Osteocyte (in vitro differentiated cells): Measurements from ENCODE around the gene KIF26A. TPM values are rescaled to one million over a fixed set of nuclear protein-coding genes. Genes with fewer than 3 reads are reported as not detected.

Experiments used
- DNase-seq: peaks from one replicate; pipeline ENCODE4 v3.0.0; 2021; ENCODE audit warnings: mixed read lengths; ENCODE audit not compliant: unreplicated experiment; ENCODE audit errors: extremely low spot score
- H3K27ac Mint-ChIP-seq: one replicate; pipeline ENCODE4 v1.8.0; 2021; ENCODE audit warnings: mild to moderate bottlenecking, mixed read lengths; ENCODE audit not compliant: unreplicated experiment
- H3K27me3 Mint-ChIP-seq: one replicate; pipeline ENCODE4 v1.8.0; 2021; ENCODE audit warnings: mixed read lengths; ENCODE audit not compliant: unreplicated experiment
- H3K36me3 Mint-ChIP-seq: one replicate; pipeline ENCODE4 v1.8.0; 2021; ENCODE audit warnings: mixed read lengths; ENCODE audit not compliant: unreplicated experiment
- H3K4me1 Mint-ChIP-seq: one replicate; pipeline ENCODE4 v1.8.0; 2021; ENCODE audit warnings: mixed read lengths; ENCODE audit not compliant: unreplicated experiment
- H3K4me3 Mint-ChIP-seq: one replicate; pipeline ENCODE4 v1.8.0; 2021; ENCODE audit warnings: mild to moderate bottlenecking, moderate library complexity, mixed read lengths; ENCODE audit not compliant: unreplicated experiment
- H3K9me3 Mint-ChIP-seq: one replicate; pipeline ENCODE4 v1.8.0; 2021; ENCODE audit warnings: mixed read lengths; ENCODE audit not compliant: unreplicated experiment
- total RNA-seq: library from RNA; stranded (reverse); gene quantifications from 2 replicates; pipeline ENCODE4 v1.2.1, GENCODE V29; 2021
- TF ChIP-seq, protein P1 (sequence below): fragments of 200-600 bp; sonication (generic); IDR thresholded peaks from 2 replicates; pipeline ENCODE4 v1.5.0; 2021; ENCODE audit warnings: antibody characterized with exemption, mild to moderate bottlenecking, moderate library complexity

Gene KIF26A
- total RNA-seq, 1 donor from 2014 or later, result 4.5 TPM

DNA sequence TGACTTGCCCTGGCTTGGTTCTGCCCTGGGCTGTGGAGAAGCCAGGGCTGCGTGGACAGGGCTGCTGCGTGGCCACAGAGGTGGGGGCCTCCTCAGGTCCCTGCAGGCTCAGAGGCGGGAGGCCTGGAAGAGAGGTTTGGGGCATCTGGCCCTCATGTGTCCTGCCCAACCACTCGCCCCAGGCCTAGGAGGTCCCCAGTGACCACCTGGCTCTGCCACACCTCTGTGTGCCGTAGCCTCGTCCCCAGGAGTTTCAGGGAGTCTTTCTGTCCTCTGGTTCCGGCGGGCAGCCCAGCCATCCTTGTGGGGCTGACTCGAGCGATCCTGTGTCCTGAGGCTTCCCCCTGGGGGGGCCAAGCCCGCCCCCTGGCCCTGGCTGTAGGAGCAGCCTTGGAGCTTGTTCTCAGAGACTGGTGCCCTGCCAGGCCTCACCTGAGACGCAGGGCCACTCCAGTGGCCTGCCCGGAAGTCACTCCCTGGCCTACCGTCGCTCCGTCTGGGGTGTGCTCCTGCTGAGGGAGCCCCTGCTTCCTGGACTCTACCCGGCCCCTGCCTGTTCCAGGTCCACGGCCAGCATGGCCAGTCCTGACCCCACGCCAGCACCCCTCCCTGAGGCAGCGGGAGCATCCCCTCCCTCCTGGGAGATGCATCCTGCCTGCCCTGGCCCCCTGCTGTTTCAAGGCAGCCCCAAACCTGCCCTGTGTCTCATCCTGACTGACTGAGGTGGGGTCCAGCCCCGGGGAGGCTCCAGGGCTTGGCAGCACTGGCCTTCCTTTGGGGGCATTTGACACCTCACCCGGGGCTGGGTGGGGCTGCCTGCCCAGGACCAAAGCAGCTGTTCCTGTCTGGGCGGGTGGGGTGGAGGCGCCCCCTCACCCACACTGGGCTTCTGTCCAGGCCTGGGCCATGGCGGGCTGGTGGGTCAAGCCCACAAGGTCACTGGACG, 39.0 kb upstream of the KIF26A start:
- DNase-seq, result no peak
- no peaks in the 10 kb centered on the region for H3K36me3 Mint-ChIP-seq
- no peak overlapping the region for H3K4me3 Mint-ChIP-seq
- H3K27me3 Mint-ChIP-seq, result no peaks in the 10 kb centered on the region
- TF ChIP-seq, protein P1, sequence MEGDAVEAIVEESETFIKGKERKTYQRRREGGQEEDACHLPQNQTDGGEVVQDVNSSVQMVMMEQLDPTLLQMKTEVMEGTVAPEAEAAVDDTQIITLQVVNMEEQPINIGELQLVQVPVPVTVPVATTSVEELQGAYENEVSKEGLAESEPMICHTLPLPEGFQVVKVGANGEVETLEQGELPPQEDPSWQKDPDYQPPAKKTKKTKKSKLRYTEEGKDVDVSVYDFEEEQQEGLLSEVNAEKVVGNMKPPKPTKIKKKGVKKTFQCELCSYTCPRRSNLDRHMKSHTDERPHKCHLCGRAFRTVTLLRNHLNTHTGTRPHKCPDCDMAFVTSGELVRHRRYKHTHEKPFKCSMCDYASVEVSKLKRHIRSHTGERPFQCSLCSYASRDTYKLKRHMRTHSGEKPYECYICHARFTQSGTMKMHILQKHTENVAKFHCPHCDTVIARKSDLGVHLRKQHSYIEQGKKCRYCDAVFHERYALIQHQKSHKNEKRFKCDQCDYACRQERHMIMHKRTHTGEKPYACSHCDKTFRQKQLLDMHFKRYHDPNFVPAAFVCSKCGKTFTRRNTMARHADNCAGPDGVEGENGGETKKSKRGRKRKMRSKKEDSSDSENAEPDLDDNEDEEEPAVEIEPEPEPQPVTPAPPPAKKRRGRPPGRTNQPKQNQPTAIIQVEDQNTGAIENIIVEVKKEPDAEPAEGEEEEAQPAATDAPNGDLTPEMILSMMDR, result no peak
- H3K27ac Mint-ChIP-seq, result no peak overlapping the region
- peaks cover 2% of the 10 kb centered on the region for H3K4me1 Mint-ChIP-seq
- no peaks in the 10 kb centered on the region for H3K9me3 Mint-ChIP-seq

- Mint-ChIP-seq H3K4me3 (no peak overlapping the region), H3K9me3 (no peaks in the 10 kb centered on the region), H3K27ac (no peak overlapping the region), H3K4me1 (no peaks in the 10 kb centered on the region), H3K36me3 (no peaks in the 10 kb centered on the region), H3K27me3 (no peaks in the 10 kb centered on the region)
- TF ChIP-seq, protein P1, result no peak
- no peak for DNase-seq
Observed at GRCh38 chr14:104100171-104101085, 38.0 kb upstream of the KIF26A start.

GRCh38 chr14:104101086-104101621, 37.2 kb upstream of the KIF26A start:
- H3K27me3 Mint-ChIP-seq, result no peaks in the 10 kb centered on the region
- TF ChIP-seq, protein P1, result no peak

DNA sequence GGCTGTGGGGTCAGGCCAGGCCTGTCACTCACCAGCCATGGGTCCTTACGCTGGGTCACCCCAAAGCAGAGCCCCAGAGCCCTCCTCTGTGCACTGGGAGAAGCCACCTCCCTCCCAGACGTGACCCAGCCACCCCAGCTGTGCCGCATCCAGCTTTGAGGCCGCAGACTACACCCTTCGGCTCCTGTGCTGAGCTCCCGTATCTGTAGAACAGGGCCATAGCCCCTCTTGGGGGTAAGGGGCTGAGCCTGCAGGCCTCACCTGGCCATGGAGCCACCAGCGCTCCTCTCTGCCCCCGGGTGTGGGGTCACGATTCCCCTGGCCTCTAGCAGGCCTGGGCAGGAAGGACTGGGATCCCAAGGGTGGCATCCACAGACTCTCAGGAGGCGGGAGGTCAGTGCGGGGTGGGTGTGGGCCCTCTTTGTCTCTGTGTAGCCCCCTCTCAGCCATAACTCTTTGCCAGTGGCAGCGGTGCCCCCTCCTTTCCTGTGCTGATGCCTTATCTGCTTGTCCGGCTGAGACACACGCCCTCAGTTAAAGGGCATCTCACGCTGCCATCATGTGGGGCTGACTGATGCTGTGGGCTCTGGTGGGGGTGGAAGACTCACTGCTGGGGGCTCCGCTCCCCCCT, 36.6 kb upstream of the KIF26A start:
- no peak overlapping the region for H3K27ac Mint-ChIP-seq
- TF ChIP-seq, protein P1, result no peak
- H3K36me3 Mint-ChIP-seq, result no peaks in the 10 kb centered on the region
- DNase-seq, result no peak
- H3K27me3 Mint-ChIP-seq, result no peaks in the 10 kb centered on the region
- H3K4me1 Mint-ChIP-seq, result no peaks in the 10 kb centered on the region
- no peaks in the 10 kb centered on the region for H3K9me3 Mint-ChIP-seq
- H3K4me3 Mint-ChIP-seq, result no peak overlapping the region

More at GRCh38 chr14:104101086-104101621, 37.2 kb upstream of the KIF26A start:
- DNase-seq, result no peak
- Mint-ChIP-seq H3K4me1 (no peaks in the 10 kb centered on the region), H3K27ac (no peak overlapping the region), H3K36me3 (no peaks in the 10 kb centered on the region), H3K4me3 (no peak overlapping the region), H3K9me3 (no peaks in the 10 kb centered on the region)
